CD1c-positive myeloid dendritic cell (primary cell): ENCODE data around the gene CEP170B.
"Not testable (repeated sequence)": the region's sequence is repeated elsewhere in the genome, so short reads cannot be mapped to it uniquely, and the experiment has no call there.

Experiments used
- DNase-seq: peaks from one replicate; pipeline ENCODE4 v3.0.0-alpha.2; 2016; ENCODE audit errors: extremely low spot score

The CEP170B gene

DNA sequence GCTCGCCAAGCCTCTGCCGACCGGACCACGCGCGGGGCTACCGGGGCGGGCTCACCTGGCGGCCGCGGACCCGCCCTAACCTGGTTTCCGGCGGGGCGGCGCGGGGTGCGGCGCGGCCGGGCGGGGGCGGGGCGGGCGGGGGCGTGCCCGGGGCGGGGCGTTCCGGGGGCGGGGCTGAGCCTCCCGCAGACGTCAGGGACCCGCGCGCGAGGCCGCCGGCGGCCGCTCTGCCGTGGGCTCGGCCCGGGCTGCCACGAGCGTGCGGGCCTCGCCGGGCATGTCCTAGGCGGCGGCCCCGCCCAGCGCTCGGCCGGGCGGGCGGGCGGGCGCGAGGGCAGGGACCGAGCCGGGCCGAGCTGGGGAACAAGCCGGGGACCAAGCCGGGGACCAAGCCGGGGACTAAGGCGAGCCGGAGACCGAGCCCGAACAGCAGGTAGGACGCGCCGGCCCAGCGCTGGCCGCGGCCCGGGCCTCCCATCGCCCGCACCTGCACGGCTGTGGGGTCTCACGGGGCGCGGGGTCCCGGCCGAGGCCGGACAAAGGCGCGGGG lies at the start of gene CEP170B:
Gene CEP170B (plus strand): TSS at position 188 of the 550 bp plus-strand sequence. CDS start 3,183 bp downstream, outside the sequence.
- DNase-seq = peak; percentile 34

DNA sequence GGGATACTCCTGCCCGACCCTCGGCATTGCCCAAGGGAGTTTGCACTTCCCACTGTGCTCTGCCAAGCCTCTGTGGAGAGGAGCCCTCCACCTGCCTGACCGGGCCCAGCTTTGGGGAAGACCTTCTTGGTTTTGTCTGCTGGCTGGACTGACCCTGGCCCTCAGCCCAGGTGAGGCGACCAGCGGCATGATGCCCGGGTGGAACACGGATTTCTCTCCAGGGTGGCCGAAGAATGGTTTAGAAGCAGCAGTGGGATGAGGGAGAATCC lies 48.5 kb upstream of the CEP170B start:
- DNase-seq = no peak

- DNase-seq = no peak
Observed at GRCh38 chr14:104817930-104818713, 46.9 kb upstream of the CEP170B start.

DNA sequence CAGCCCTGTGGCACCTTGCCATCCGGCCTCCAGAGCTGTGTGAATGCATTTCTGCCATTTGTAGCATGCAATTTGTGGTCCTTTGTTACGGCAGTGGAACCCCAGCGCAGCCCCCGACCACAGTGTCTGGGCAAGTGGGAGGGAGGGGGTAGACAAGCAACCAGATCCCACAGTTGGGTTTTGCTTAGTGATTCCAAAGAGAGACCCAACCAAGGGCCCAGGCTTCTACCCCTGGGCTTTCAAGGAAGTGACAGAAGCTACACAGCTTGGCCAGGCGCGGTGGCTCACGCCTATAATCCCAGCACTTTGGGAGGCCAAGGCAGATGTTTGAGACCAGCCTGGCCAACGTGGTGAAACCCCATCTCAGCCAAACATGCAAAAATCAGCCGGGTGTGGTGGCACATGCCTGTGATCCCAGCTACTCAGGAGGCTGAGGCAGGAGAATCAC lies 46.3 kb upstream of the CEP170B start:
- DNase-seq = no peak

DNA sequence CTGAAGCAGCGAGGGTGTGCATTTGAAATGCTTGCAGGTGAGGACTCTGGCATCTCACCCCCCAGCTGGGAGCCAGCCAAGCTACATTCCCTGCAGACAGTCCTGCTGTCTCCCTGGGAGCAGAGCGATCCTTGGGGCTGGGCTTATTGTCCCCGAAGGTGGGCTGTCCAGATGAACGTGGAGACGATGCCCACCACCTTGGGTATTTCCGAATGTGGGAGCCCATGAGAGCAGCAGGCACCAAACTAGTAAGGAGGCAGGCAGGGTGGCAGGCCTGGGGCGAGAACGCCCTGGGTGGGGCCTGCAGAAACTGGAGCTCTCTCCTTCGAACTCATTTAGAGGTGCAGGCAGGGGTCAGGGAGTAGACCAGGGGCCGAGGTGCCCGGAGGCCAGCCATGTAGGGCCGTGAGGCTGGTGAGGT lies 45.7 kb upstream of the CEP170B start:
- no peak for DNase-seq

DNA sequence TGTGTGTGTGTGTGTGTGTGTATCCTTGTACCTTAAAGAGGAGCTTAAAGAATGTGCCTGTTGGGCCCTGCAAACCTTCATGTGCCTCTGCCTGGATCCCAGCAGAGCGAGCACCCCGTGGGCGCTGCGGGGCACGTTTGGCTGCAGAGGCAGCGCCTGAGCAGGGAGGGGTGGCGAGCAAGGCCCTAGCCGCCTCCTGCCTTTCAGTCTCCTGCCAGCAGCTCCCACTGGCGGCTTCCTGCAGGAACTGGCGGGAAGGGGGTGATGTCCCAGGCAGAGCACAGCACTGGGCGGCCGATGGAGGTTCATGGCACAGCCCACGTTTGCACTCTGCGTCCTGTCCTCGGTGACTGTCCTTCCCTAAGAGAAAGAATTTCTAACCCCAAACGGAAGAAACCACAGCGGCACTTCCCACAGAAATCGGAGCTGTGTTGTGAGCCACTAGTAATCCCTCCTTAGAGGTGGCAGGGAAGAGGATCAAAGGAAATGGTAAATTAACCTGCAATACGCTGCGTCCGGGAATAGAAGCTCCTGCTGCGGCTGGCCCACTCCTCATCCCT lies 44.3 kb upstream of the CEP170B start:
- DNase-seq = no peak

- no peak for DNase-seq
Observed at GRCh38 chr14:104821229-104821945, 43.7 kb upstream of the CEP170B start.

- DNase-seq = no peak
Observed at GRCh38 chr14:104821971-104822608, 43.0 kb upstream of the CEP170B start.

GRCh38 chr14:104822821-104823615 lies 42.0 kb upstream of the CEP170B start:
- DNase-seq = no peak

DNA sequence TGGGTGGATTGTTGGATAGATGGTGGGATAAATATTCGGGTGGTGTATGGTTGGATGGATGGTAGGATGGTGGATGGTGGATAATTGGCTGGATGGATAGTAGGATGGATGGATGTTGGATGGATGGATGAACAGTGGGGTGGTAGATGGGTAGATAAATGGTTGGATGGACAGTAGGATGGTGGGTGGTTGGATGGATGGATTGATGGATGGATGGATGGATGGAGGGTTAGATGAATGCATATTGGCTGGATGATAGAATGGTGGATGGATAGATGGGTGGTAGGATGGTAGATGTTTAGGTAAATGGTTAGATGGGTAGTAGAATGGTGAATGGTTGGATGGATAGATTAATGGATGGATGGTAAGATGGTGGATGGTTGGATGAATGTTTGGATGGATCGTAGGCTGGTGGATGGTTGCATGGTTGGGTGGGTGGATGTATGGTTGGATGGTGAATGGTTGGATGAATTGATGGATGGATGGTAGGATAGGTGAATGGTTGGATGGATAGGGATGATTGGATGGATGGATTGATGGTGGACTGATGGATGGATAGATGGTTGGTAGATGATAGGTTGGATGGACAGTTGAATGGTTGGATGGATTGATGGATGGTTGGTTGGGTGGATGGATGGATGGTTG lies 40.6 kb upstream of the CEP170B start:
- no peak for DNase-seq

GRCh38 chr14:104826189-104826860 lies 38.7 kb upstream of the CEP170B start:
- peak; percentile 96 for DNase-seq

GRCh38 chr14:104826861-104827176 lies 38.2 kb upstream of the CEP170B start:
- no peak for DNase-seq

GRCh38 chr14:104827177-104828055 lies 37.7 kb upstream of the CEP170B start:
- peak; percentile 51 for DNase-seq

GRCh38 chr14:104830781-104831180 lies 34.3 kb upstream of the CEP170B start:
- no peak for DNase-seq

DNA sequence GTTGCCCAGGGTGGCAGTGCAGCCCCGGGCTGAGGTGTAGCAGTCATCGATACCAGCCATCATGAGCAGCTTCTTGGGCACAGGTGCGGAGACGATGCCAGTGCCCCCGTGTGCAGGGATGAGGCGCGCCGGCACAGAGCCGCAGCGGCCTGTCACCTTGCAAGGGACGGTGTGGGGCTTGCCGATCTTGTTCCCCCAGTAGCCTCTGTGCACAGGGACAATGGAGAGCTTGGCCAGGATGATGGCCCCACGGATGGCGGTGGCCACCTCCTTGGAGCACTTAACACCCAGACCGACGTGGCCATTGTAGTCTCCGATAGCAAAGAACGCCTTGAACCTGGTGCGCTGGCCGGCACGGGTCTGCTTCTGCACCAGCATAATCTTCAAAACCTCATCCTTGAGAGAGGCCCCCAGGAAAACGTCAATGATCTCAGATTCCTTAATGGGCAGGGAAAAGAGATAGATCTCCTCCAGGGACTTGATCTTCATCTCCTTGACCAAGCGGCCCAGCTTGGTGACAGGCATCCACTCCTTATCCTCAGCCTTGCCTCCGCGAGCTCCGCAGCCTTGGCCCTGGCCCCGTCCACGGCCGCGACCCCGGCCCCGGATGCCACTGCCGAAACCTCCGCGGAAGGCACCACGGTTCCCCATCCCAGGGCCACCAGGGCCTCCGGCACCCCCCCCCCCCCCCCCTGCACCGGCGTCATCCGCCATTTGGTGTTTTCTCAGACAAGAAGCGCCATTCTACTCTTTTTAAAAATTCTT lies 28.7 kb upstream of the CEP170B start:
- DNase-seq = not testable (repeated sequence)

DNA sequence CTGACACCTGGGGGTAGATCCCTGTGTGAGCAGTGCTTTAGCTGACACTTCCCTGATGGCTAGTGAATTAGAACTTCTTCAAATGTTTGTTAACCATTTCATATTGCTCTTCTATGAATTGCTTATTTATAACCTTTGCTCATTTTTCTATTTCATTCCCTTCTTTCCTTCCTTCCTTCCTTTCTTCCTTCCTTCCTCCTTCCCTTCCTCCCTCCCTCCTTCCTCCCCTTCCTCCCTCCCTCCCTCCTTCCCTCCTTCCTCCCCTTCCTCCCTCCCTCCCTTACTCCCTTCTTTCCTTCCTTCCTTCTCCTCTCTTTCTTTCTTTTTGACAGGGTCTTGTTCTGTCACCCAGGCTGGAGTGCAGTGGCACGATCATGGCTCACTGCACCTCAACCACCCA lies 23.3 kb upstream of the CEP170B start:
- no peak for DNase-seq

GRCh38 chr14:104843006-104843405 lies 22.1 kb upstream of the CEP170B start:
- DNase-seq = no peak

DNA sequence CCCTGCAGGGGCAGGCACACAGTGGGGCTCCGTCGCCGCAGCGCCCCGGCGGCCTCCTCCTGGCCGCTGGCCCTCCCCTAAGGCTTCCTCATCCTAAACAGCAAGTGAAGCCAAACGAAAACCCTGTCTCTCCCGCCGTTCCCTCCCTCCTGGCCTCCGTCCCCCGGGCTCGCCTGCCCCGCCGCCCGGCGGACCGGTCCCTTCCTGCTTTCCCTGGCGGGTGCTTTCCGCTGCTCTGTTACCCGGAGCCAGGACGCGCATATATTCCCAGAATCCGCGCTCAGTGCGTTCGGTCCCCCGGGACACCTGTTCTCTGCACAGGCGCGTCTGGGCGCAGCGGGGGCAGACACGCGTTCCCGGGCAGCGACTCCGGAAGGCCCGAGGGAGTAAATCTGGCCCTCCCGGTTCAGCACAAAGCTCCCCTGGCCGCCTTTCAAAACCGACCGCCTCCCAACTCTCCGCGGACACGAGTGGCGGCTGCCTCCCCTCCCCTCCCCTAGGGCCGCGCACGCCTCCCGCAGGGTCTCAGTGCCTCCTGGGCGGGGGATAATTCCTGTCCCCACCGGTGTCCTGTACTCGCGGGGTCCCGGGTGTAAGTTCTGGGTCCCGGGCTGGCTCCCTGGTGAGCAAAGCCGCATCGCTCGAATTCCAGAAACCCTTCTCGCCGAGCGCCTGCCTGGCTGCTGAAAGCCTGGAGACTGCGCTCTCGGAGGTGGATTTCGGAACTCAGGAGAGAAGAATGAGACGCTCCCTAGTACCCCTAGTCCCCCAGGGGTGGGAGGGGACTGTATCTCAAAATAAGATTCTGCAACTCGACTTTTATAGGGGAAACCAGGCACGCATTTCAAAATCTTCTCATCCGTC lies 21.4 kb upstream of the CEP170B start:
- DNase-seq = no peak
